HG03175 (cell line): ENCODE measurements around the gene FCHO1.
"Not testable (repeated sequence)": the region's sequence is repeated elsewhere in the genome, so short reads cannot be mapped to it uniquely, and the experiment has no call there.

Experiments used
- ATAC-seq: cut with Tn5 transposase; IDR thresholded peaks from one replicate; pipeline ENCODE4 v1.9.1; 2021; ENCODE audit warnings: mild to moderate bottlenecking, moderate library complexity; ENCODE audit not compliant: unreplicated experiment

The FCHO1 gene

GRCh38 chr19:17788632-17789031 is 37.4 kb downstream of the FCHO1 start:
- no peak for ATAC-seq

- ATAC-seq: no peak
These were observed 38.9 kb downstream of the FCHO1 start for GRCh38 chr19:17790059-17790780.

GRCh38 chr19:17794412-17794730 is 43.1 kb downstream of the FCHO1 start:
- ATAC-seq: no peak

GRCh38 chr19:17794731-17795494 is 43.6 kb downstream of the FCHO1 start, which contains the start of gene B3GNT3:
Gene B3GNT3 (plus strand): TSS chr19:17795138. CDS start chr19:17807808, 12,670 bp downstream.
- ATAC-seq: no peak

- no peak for ATAC-seq
These were observed 44.2 kb downstream of the FCHO1 start for GRCh38 chr19:17795495-17795856.

GRCh38 chr19:17796013-17796837 is 44.9 kb downstream of the FCHO1 start:
- ATAC-seq: no peak

- no peak for ATAC-seq
These were observed 45.7 kb downstream of the FCHO1 start for GRCh38 chr19:17796838-17797423.

GRCh38 chr19:17797424-17798201 is 46.3 kb downstream of the FCHO1 start:
- ATAC-seq: no peak

GRCh38 chr19:17798599-17798998 is 47.3 kb downstream of the FCHO1 start:
- not testable (repeated sequence) for ATAC-seq

- ATAC-seq: no peak
These were observed 51.0 kb downstream of the FCHO1 start for GRCh38 chr19:17802137-17802858.

GRCh38 chr19:17803264-17803896 is 52.1 kb downstream of the FCHO1 start:
- ATAC-seq: no peak

GRCh38 chr19:17805427-17805826 is 54.1 kb downstream of the FCHO1 start:
- ATAC-seq: no peak

- ATAC-seq: no peak
These were observed 55.7 kb downstream of the FCHO1 start for GRCh38 chr19:17806945-17807344.

- no peak for ATAC-seq
These were observed 56.5 kb downstream of the FCHO1 start for GRCh38 chr19:17807731-17808316.

- no peak for ATAC-seq
These were observed 59.8 kb downstream of the FCHO1 start for GRCh38 chr19:17811103-17811502.

GRCh38 chr19:17811681-17812080 is 60.4 kb downstream of the FCHO1 start:
- no peak for ATAC-seq

- no peak for ATAC-seq
These were observed 60.8 kb downstream of the FCHO1 start for GRCh38 chr19:17812099-17812498.

GRCh38 chr19:17817668-17818363 is 66.5 kb downstream of the FCHO1 start:
- no peak for ATAC-seq
